DOHH2 (cell line): ENCODE results near the gene MACROD1.

ENCODE experiments used
- EZH2phosphoT487 ChIP-seq: fragments of 200-600 bp; sonication (generic); IDR thresholded peaks from 2 replicates; pipeline ENCODE4 v1.6.1; 2017; ENCODE audit warnings: borderline replicate concordance, mild to moderate bottlenecking, antibody characterized with exemption, low read length, moderate library complexity, mixed read lengths
- TF ChIP-seq, protein P1 (sequence below): fragments of 200-600 bp; sonication (generic); IDR thresholded peaks from one replicate; pipeline ENCODE4 v1.5.1; 2014; ENCODE audit warnings: antibody characterized with exemption, mild to moderate bottlenecking, low read depth, low read length; ENCODE audit not compliant: poor library complexity, severe bottlenecking

GRCh38 chr11:64120951-64121569 lies 44.9 kb downstream of the MACROD1 start:
- TF ChIP-seq, protein P1, sequence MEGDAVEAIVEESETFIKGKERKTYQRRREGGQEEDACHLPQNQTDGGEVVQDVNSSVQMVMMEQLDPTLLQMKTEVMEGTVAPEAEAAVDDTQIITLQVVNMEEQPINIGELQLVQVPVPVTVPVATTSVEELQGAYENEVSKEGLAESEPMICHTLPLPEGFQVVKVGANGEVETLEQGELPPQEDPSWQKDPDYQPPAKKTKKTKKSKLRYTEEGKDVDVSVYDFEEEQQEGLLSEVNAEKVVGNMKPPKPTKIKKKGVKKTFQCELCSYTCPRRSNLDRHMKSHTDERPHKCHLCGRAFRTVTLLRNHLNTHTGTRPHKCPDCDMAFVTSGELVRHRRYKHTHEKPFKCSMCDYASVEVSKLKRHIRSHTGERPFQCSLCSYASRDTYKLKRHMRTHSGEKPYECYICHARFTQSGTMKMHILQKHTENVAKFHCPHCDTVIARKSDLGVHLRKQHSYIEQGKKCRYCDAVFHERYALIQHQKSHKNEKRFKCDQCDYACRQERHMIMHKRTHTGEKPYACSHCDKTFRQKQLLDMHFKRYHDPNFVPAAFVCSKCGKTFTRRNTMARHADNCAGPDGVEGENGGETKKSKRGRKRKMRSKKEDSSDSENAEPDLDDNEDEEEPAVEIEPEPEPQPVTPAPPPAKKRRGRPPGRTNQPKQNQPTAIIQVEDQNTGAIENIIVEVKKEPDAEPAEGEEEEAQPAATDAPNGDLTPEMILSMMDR, result no peak
- TF ChIP-seq EZH2phosphoT487, result no peak
